ACC112 (cell line): ENCODE data around the gene KRI1.

Experiments used
- H2AFZ ChIP-seq: fragments of 200-600 bp; sonication (generic); one replicate; pipeline ENCODE4 v1.6.0; 2017; ENCODE audit warnings: antibody characterized with exemption, low read length; ENCODE audit not compliant: unreplicated experiment
- H3K27ac ChIP-seq: fragments of 200-600 bp; sonication (generic); 2 replicates; pipeline ENCODE4 v1.5.1; 2014; ENCODE audit warnings: low read depth, mild to moderate bottlenecking, antibody characterized with exemption, low read length, moderate library complexity
- H3K27me3 ChIP-seq: fragments of 200-600 bp; sonication (generic); 2 replicates; pipeline ENCODE4 v1.6.1; 2014; ENCODE audit warnings: mild to moderate bottlenecking, antibody characterized with exemption, low read length, moderate library complexity, mixed read lengths; ENCODE audit not compliant: insufficient read depth
- H3K36me3 ChIP-seq: fragments of 200-600 bp; sonication (generic); 2 replicates; pipeline ENCODE4 v1.6.1; 2016; ENCODE audit warnings: mild to moderate bottlenecking, antibody characterized with exemption, low read length, moderate library complexity, mixed read lengths; ENCODE audit not compliant: insufficient read depth
- H3K4me1 ChIP-seq: fragments of 200-600 bp; sonication (generic); one replicate; pipeline ENCODE4 v1.6.1; 2016; ENCODE audit warnings: low read length, mixed read lengths; ENCODE audit not compliant: insufficient read depth, unreplicated experiment, control insufficient read depth
- H3K4me3 ChIP-seq: fragments of 200-600 bp; sonication (generic); 2 replicates; pipeline ENCODE4 v1.5.1; 2014; ENCODE audit warnings: mild to moderate bottlenecking, low read depth, low read length
- H3K79me2 ChIP-seq: fragments of 200-600 bp; sonication (generic); one replicate; pipeline ENCODE4 v1.6.0; 2016; ENCODE audit warnings: low read length; ENCODE audit not compliant: control insufficient read depth, unreplicated experiment, insufficient read depth

KRI1 gene

DNA sequence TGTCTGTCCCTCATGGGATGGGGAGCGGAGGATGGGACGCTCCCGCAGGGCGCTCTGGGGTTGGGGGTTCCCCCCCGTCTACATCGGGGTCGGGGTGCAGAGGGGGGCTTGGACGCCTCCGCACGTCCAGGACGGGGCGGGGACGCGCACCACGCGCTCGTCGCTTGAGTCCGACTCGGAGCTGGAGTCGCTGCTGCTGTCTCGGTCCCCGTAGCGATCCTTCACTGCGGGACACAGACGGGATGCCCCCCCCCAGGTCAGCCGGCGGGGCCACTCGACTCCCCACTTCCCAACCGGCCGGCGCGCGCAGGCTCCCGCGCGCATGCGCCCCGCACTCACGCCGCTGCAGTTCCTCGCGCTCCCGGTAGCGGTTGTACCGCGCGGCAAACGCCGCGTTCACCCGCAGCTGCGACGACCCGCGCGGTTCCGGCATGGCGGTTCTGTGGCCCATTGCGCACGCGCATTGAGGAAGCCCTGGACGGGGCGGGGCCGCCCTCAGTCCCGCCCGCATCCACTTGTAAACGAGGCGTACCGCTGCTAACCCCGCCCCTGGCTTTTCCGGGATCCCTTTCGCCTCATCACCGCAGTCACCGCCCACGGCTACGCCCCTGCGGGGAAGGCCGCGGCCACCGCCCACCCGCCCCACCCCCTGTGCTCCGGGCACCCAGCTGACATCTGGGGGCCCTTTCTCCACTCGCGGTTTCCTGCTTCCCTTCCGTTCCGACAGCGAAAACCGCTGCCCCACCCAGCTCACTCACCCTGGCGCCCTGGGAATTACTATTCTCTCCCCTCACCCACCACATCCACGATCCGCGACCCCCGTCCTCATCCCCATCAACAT lies at the start of gene KRI1:
Gene KRI1 (minus strand): TSS at position 444 of the 841 bp plus-strand sequence. CDS start 11 bp downstream, at position 433.
- Histone ChIP-seq H3K27me3 (no peaks in the 10 kb centered on the region), H3K36me3 (no peaks in the 10 kb centered on the region), H2AFZ (peak within 1 kb of the TSS; percentile 80), H3K4me1 (peaks cover 21% of the 10 kb centered on the region), H3K79me2 (peaks cover 31% of the 10 kb centered on the region), H3K27ac (peak within 1 kb of the TSS; percentile 65), H3K4me3 (peak within 1 kb of the TSS; percentile 97)

DNA sequence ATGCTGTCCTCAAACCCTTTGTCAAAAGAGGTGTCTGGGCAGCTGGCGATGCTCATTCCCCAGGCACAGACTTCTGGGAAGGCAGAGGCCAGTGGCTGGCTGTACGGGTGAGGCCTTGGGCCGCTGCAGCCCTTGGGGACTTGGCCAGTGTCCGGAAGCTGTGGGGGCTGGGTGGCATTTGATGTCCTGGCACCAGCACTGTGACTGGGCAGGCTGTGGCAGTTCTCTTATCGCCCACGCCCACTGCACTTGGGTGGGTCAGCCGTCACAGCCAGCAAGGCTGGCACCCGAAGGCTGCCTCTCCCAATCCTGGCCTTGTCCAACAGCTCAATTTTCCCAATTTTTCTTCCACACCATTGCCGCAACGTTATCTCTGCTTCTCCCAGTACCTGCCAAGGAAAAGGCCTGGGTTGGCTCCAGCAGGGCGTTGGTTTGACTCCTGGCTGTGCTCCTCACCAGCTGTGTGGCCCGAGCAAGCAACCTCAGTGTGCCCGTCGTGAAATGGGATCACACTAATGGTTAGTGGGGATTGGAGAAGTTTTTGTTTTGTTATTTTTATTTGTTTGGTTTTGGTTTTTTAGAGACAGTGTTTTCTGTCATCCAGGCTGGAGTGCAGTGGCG lies 46.8 kb upstream of the KRI1 start:
- H3K36me3 ChIP-seq = no peaks in the 10 kb centered on the region
- H3K27me3 ChIP-seq = no peaks in the 10 kb centered on the region
- H2AFZ ChIP-seq = no peak overlapping the region
- no peak overlapping the region for H3K27ac ChIP-seq
- H3K79me2 ChIP-seq = peaks cover 13% of the 10 kb centered on the region
- H3K4me3 ChIP-seq = peak overlapping the region; percentile 12; the same call in 1 of the 2 replicates
- peaks cover 12% of the 10 kb centered on the region for H3K4me1 ChIP-seq

DNA sequence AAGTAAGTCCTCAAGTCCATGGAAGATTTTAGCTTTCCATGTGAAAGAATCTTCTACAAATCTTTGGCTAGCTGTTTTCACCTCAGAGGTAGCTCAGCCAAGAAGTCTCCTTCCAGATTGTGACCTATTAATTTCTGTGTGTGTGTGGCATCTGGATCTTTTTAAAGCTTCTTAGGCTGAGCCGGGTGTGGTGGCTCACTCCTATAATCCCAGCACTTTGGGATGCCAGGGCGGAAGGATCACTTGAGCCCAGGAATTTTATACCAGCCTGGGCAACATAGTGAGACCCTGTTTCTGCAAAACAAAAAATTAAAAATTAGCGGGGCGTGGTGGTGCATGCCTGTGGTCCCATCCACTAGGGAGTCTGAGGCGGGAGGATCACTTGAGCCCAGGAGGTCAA lies 46.1 kb upstream of the KRI1 start:
- no peak overlapping the region for H3K27ac ChIP-seq
- no peak overlapping the region for H3K4me3 ChIP-seq
- no peaks in the 10 kb centered on the region for H3K27me3 ChIP-seq
- H3K79me2 ChIP-seq = peaks cover 9% of the 10 kb centered on the region
- H3K4me1 ChIP-seq = peaks cover 7% of the 10 kb centered on the region
- H2AFZ ChIP-seq = no peak overlapping the region
- no peaks in the 10 kb centered on the region for H3K36me3 ChIP-seq

DNA sequence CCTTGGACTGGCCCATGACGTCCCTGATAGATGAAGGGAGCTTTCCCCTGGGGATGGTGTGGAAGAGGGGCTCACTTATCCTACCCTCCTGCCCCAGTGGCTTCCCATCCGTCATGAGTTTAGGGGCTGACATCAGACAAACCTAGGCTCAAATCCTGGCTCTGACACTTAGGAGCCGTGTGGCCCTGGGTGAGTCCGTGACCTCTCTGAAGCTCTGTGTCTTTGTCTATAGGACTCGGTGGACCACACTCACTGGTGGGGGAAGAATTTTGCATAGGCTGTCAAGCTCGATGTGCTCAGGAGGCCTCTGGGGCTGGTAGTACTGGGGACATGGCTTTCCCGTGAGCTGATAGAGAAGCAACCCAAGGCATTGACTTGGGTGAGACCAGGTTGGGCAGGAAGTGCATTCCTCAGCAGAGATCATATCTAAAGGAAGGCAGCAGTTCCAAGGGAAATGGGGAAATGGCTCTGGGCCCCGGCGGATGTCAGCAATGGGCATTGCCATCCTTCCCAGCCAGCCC lies 38.7 kb upstream of the KRI1 start:
- peaks cover 21% of the 10 kb centered on the region for H3K79me2 ChIP-seq
- no peak overlapping the region for H3K27ac ChIP-seq
- no peak overlapping the region for H3K4me3 ChIP-seq

DNA sequence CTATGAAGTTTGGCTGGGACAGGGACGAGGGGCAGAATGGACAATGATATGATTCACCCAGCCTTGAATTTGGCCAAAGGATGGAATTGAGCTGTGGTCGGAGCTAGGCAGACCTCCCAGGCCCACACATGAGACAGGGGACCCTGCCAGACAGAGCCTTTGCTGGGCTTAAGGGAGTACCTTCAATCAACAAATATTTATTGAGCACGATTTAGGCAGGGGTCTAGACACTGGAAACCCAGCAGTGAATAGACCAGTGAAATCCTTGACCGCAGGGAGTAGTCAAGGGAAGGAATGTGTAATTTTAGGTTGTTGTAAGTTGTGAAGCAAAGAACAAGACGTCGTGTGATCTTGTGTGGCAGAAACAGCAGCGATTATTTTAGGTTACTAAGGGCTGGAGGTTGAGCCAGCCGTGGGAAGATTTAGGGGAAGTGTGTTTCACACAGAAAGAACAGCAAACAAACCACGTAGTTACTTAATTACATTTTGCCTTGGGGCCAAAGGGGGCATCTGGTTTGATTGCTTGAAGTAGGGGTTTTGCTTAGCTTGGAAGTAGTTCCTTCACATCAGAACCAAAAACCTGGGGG lies 38.2 kb upstream of the KRI1 start:
- Histone ChIP-seq H3K79me2 (peaks cover 21% of the 10 kb centered on the region), H3K36me3 (no peaks in the 10 kb centered on the region), H2AFZ (no peak overlapping the region), H3K4me1 (peaks cover 6% of the 10 kb centered on the region), H3K27me3 (no peaks in the 10 kb centered on the region), H3K27ac (peak overlapping the region; percentile 47; the same call in 1 of the 2 replicates), H3K4me3 (peak overlapping the region; percentile 98)

More for the DNA sequence above, 38.7 kb upstream of the KRI1 start:
- H2AFZ ChIP-seq = no peak overlapping the region
- no peaks in the 10 kb centered on the region for H3K36me3 ChIP-seq
- peaks cover 6% of the 10 kb centered on the region for H3K4me1 ChIP-seq
- H3K27me3 ChIP-seq = no peaks in the 10 kb centered on the region

DNA sequence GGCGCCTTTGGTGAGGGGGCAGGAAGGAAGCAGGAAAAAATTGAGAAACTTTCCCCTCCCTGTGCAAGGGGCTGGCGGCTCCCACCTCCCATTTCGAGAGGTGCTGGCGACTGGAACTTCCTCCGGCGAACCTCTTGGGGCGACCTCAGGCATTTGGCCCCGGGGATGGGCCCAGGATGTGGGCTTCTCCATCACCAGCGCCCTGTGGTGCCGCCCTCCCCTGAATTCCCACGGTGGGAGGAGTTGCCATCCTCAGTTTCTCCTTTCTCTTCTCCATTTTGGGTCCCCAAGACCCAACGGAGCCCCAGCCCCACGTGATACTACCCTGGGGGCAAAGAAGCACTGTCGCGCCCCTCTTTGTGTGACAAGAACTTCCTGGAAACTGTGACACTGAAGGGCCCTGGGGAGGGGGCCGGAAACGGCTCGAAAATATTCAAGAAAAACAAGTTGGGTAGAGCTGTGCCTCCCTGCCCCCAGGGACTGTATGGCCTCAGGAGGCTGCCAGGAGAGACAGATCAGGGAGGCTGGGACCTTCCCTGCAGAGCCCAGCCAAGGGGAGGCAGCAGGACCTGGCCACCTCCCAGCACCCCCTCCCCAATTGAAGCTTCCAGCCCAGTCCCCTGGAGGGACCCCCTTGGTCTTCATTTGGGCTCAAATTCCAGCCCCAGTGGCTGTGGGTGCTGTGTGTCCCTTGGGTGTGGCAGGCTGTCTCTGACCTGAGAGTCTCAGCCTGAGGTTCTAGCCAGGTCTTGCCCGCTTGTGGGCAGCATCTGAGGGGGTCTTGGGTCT lies 37.5 kb upstream of the KRI1 start:
- peaks cover 6% of the 10 kb centered on the region for H3K4me1 ChIP-seq
- H3K27ac ChIP-seq = peak overlapping the region; percentile 47
- H3K36me3 ChIP-seq = no peaks in the 10 kb centered on the region
- H3K27me3 ChIP-seq = no peaks in the 10 kb centered on the region
- peaks cover 21% of the 10 kb centered on the region for H3K79me2 ChIP-seq
- peak overlapping the region; percentile 98 for H3K4me3 ChIP-seq
- peak overlapping the region; percentile 91 for H2AFZ ChIP-seq

DNA sequence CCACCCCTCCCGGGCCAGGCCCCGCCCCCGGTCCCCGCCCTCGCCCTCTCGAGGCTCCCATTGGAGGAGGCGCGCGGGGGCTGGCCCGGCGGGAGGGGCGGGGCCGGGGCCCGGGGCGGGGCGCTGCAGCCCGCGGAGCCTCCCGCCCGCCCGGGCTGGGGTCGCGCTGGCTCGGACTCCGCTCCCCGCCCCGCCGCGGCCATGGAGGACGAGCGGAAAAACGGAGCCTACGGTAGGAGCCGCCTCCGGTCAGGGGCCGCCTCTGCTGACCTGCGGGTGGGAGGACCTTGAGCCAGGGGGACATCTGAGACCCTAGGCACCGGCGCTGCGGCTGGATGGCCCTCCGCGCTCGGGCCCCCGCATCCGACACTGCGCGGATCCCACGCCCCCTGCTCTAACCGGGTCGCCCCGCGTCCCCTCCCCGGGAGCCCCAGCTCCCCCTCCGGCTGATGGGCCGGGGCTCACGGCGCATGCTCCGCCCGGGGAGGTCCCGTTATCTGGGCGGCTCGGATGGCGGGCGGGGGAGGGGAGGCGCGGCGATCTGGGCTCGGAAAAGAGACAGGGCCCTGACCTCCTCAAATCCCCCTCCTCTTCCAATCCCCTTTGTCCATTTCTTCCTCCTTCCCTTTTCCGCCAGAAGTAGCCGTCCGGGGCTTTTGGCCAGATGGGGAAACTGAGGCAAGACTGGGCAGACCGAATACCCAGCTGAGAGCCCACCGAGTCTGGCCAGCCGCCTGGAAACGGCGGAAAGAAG lies 36.7 kb upstream of the KRI1 start:
- H3K36me3 ChIP-seq = no peaks in the 10 kb centered on the region
- H2AFZ ChIP-seq = peak overlapping the region; percentile 91
- H3K27me3 ChIP-seq = no peaks in the 10 kb centered on the region
- H3K4me1 ChIP-seq = peaks cover 6% of the 10 kb centered on the region
- peak overlapping the region; percentile 47; the same call in 1 of the 2 replicates for H3K27ac ChIP-seq
- H3K79me2 ChIP-seq = peaks cover 21% of the 10 kb centered on the region
- H3K4me3 ChIP-seq = peak overlapping the region; percentile 98

DNA sequence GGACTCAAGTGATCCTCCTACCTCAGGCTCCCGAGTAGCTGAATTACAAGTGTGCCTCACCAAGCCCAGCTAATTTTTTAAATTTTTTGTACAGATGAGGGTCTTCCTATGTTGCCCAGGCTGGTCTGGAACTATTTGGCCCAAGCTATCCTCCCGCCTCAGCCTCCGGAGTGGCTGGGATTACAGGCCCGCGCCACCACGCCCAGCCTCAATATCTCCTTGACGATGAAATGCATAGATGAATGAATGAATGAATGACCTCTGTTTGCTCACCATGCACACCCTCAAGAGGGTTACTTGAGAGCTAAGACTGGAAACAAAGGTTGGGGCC lies 36.2 kb upstream of the KRI1 start:
- H3K36me3 ChIP-seq = no peaks in the 10 kb centered on the region
- no peak overlapping the region for H3K4me3 ChIP-seq
- H2AFZ ChIP-seq = no peak overlapping the region
- no peaks in the 10 kb centered on the region for H3K27me3 ChIP-seq
- H3K4me1 ChIP-seq = peaks cover 6% of the 10 kb centered on the region
- H3K79me2 ChIP-seq = peaks cover 21% of the 10 kb centered on the region
- H3K27ac ChIP-seq = no peak overlapping the region

DNA sequence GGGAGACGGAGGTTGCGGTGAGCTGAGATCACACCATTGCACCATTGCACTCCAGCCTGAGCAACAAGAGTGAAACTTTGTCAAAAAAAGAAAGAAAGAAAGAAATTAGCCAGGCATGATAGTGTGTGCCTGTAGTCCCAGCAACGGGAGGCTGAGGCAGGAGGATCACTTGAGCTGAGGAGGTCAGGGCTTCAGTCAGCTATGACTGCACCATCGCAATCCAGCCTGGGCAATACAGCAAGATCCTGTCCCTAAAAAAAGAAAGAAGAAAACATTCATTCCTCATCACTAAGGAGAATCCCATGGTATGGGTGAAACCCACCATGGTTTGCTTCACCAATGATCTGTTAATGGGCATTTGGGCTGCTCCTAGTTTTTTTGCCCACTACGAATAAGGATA lies 34.3 kb upstream of the KRI1 start:
- H3K27ac ChIP-seq = no peak overlapping the region
- H3K4me1 ChIP-seq = peaks cover 6% of the 10 kb centered on the region
- H3K27me3 ChIP-seq = no peaks in the 10 kb centered on the region
- H3K79me2 ChIP-seq = peaks cover 21% of the 10 kb centered on the region
- no peaks in the 10 kb centered on the region for H3K36me3 ChIP-seq
- no peak overlapping the region for H3K4me3 ChIP-seq
- H2AFZ ChIP-seq = no peak overlapping the region
